K562 (cell line): Measurements from ENCODE around the gene WDR27. TPM values are rescaled to one million over a fixed set of nuclear protein-coding genes. Genes with fewer than 3 reads are reported as not detected.

Experiments
- ATAC-seq: fragments of 200-7000 bp; cut with Tn5 transposase; 3 replicates; pipeline ENCODE4 v1.9.1; 2020; ENCODE audit warnings: moderate library complexity
- BruUV-seq: library from RNA; stranded (reverse); fragments of 400-500 nt; replicated peaks from 2 replicates; lab custom pipeline; 2021; lab: Mats Ljungman, UMichigan
- CTCF ChIA-PET: fragments of 300-600 bp; formaldehyde crosslinking; extraction: SDS; loops from one replicate; lab custom pipeline; 2021; ENCODE audit warnings: low intra/inter-chr PET ratio; lab: Yijun Ruan, JAX
- POLR2A ChIA-PET: fragments of 300-600, 350-650 bp; sonication (Branson Sonifier 250); formaldehyde crosslinking; extraction: SDS; loops from one replicate; lab custom pipeline; 2021; ENCODE audit warnings: antibody characterized with exemption, inconsistent platforms; lab: Yijun Ruan, JAX
- DNase-seq, 4 experiments: peaks; one replicate each; pipeline versions ENCODE4 v3.0.0 to v3.0.0-alpha.2; 2011 to 2018; ENCODE audit warnings: low spot score in 3 of 4, mixed read lengths in 3 of 4; ENCODE audit errors: extremely low read depth in 1 of 4
- FAIRE-seq: peaks from 2 replicates; lab custom pipeline; 2011; peaks lifted over from hg19 to GRCh38; lab: Jason Lieb, UNC
- H2AFZ ChIP-seq: 2 replicates; pipeline ENCODE4 v1.6.0; 2011; ENCODE audit warnings: low read depth, low read length, control low read depth, inconsistent platforms
- H3K27ac ChIP-seq: fragments of 200-600 bp; 3 replicates; pipeline ENCODE4 v1.8.0; 2011; ENCODE audit warnings: low read depth, mild to moderate bottlenecking, control low read depth, inconsistent platforms, low read length, moderate library complexity, mixed read lengths; ENCODE audit errors: extremely low read depth
- H3K27me3 ChIP-seq, 2 experiments: fragments of 300-600 bp in 1 of 2; 2 replicates in 1 of 2; 3 replicates in 1 of 2; pipeline versions ENCODE4 v1.6.0 to v1.8.0; 2011; ENCODE audit warnings: inconsistent platforms in 2 of 2, low read length in 2 of 2, mild to moderate bottlenecking in 1 of 2, mixed read lengths in 1 of 2, moderate library complexity in 1 of 2; ENCODE audit not compliant: control insufficient read depth in 2 of 2, insufficient read depth in 2 of 2
- H3K36me3 ChIP-seq: fragments of 300-600 bp; 3 replicates; pipeline ENCODE4 v1.8.0; 2011; ENCODE audit warnings: mild to moderate bottlenecking, low read length, inconsistent platforms; ENCODE audit not compliant: control insufficient read depth, insufficient read depth
- H3K4me1 ChIP-seq, 2 experiments: fragments of 200-600 bp in 1 of 2; replicated peaks in 1 of 2; 2 replicates in 1 of 2; 3 replicates in 1 of 2; pipeline versions ENCODE4 v1.5.1 to v1.8.0; 2011; ENCODE audit warnings: inconsistent platforms in 2 of 2, low read length in 2 of 2, mild to moderate bottlenecking in 1 of 2, mixed read lengths in 1 of 2, moderate library complexity in 1 of 2; ENCODE audit not compliant: control insufficient read depth in 2 of 2, insufficient read depth in 2 of 2
- H3K4me2 ChIP-seq: 2 replicates; pipeline ENCODE4 v1.6.1; 2011; ENCODE audit warnings: low read length, control low read depth, inconsistent platforms, mixed read lengths; ENCODE audit not compliant: insufficient read depth
- H3K4me3 ChIP-seq: fragments of 200-600 bp; sonication (generic), shearing (Covaris generic); 2 replicates; pipeline ENCODE4 v1.5.1; 2016; ENCODE audit warnings: control low read depth, inconsistent platforms
- H3K79me2 ChIP-seq: fragments of 200-600 bp; 3 replicates; pipeline ENCODE4 v1.8.0; 2011; ENCODE audit warnings: low read length, inconsistent platforms; ENCODE audit not compliant: control insufficient read depth, insufficient read depth
- H3K9ac ChIP-seq, 2 experiments: 2 replicates each; pipeline versions ENCODE4 v1.6.0 to v1.6.1; 2011; ENCODE audit warnings: low read depth in 2 of 2, low read length in 2 of 2, control low read depth in 1 of 2, inconsistent platforms in 1 of 2, mild to moderate bottlenecking in 1 of 2, mixed read lengths in 1 of 2; ENCODE audit not compliant: insufficient read depth in 1 of 2
- H3K9me1 ChIP-seq: one replicate; pipeline ENCODE4 v1.6.0; 2011; ENCODE audit warnings: inconsistent platforms, mild to moderate bottlenecking, low read length, moderate library complexity; ENCODE audit not compliant: control insufficient read depth, insufficient read depth
- H3K9me3 ChIP-seq: replicated peaks from 2 replicates; pipeline ENCODE4 v1.5.1; 2011; ENCODE audit warnings: low read depth, low read length, inconsistent platforms; ENCODE audit not compliant: control insufficient read depth, insufficient read depth
- H4K20me1 ChIP-seq: replicated peaks from 2 replicates; pipeline ENCODE4 v1.6.1; 2011; ENCODE audit warnings: low read length, inconsistent platforms, mixed read lengths; ENCODE audit not compliant: control insufficient read depth, insufficient read depth
- ARID2 ChIP-seq: fragments of 450-650 bp; IDR thresholded peaks from 2 replicates; pipeline ENCODE4 v1.6.1; 2017; ENCODE audit warnings: antibody characterized with exemption, mild to moderate bottlenecking
- HMGXB4 ChIP-seq: sonication (generic); formaldehyde crosslinking; IDR thresholded peaks from 2 replicates; pipeline ENCODE4 v1.8.1; 2023; ENCODE audit warnings: mild to moderate bottlenecking, missing genetic modification reagents
- ILF3 ChIP-seq: fragments of 450-650 bp; IDR thresholded peaks from 2 replicates; pipeline ENCODE4 v1.6.1; 2018; ENCODE audit warnings: antibody characterized with exemption, mild to moderate bottlenecking, moderate library complexity, borderline replicate concordance
- NR1H2 ChIP-seq: sonication (generic); formaldehyde crosslinking; IDR thresholded peaks from 2 replicates; pipeline ENCODE4 v1.4.0; 2020; ENCODE audit warnings: mild to moderate bottlenecking, missing genetic modification reagents
- SIRT6 ChIP-seq: IDR thresholded peaks from one replicate; pipeline ENCODE4 v1.6.1; 2012; ENCODE audit warnings: low read depth, mild to moderate bottlenecking, control low read depth, inconsistent platforms, low read length, moderate library complexity
- SRF ChIP-seq, 2 experiments: fragments of 250-450, 450-650 bp in 1 of 2; sonication (Bioruptor Pico) in 1 of 2; sonication (generic) in 1 of 2; formaldehyde crosslinking; IDR thresholded peaks; 2 replicates each; pipeline versions ENCODE4 v1.5.0 to v1.5.1; 2020 to 2022; ENCODE audit warnings: mild to moderate bottlenecking in 1 of 2, missing genetic modification reagents in 1 of 2
- TBP ChIP-seq: optimal IDR thresholded peaks from 2 replicates; pipeline ENCODE3; 2011; ENCODE audit warnings: low read depth, low read length, improper control_type of control experiment
- ZNF184 ChIP-seq: sonication (generic); formaldehyde crosslinking; IDR thresholded peaks from 2 replicates; pipeline ENCODE4 v1.5.0; 2020; ENCODE audit warnings: missing genetic modification reagents
- WGBS: fragments of 100-300 bp; shearing (Covaris generic); methylation state at CpG from one replicate; pipeline ENCODE4 v1.1.6; 2016; ENCODE audit warnings: low coverage, mixed read lengths; ENCODE audit not compliant: insufficient coverage; ENCODE audit errors: missing lambda C conversion rate; 5-methylcytosine and 5-hydroxymethylcytosine counted together
- in situ Hi-C: fragments of 300-500 bp; cut with MboI; formaldehyde crosslinking; loops from 4 replicates; pipeline ENCODE4 v1.15.0; 2018; ENCODE audit warnings: inconsistent platforms, mixed read lengths
- intact Hi-C: fragments of 100-400 bp; cut with micrococcal nuclease; formaldehyde crosslinking; loops from 2 replicates; pipeline ENCODE4 v1.14.2; 2022
- polyA plus RNA-seq, 8 experiments: library from polyadenylated mRNA; depleted of rRNA in 4 of 8; stranded (reverse) in 5 of 8; unstranded in 3 of 8; fragments of >200 nt; fragmentation: Nextera tagmentation in 2 of 8; fragmentation: Illumina TruSeq in 1 of 8; extraction: Ambion mirVana in 2 of 8; extraction: Trizol in 1 of 8; gene quantifications; 2 replicates each; pipeline versions ENCODE4 v1.2.1 to v1.2.3, GENCODE V29; 2011 to 2014; ENCODE audit warnings: inconsistent platforms in 1 of 8, missing spikeins in 1 of 8
- total RNA-seq, 7 experiments: library from RNA; depleted of rRNA in 6 of 7; stranded (reverse); fragments of >200 nt in 6 of 7; fragmentation: Illumina TruSeq in 2 of 7; extraction: Trizol in 2 of 7; gene quantifications; 2 replicates each; pipeline versions ENCODE4 v1.2.1 to v1.2.3, GENCODE V29; 2011 to 2021; ENCODE audit warnings: low replicate concordance in 1 of 7

Gene WDR27
- total and polyA plus RNA-seq, 9 of the 15 experiments (the other 6 are each of a cell fraction or from before 2014, with no cell fraction given) = 4.3 to 77.2 (median 22.7) TPM

GRCh38 chr6:169591616-169592015 lies 110.2 kb downstream of the WDR27 start:
- H2AFZ ChIP-seq = no peak overlapping the region
- TF ChIP-seq ARID2 (no peak), NR1H2 (no peak), SIRT6 (no peak), HMGXB4 (CRISPR knock-in tag) (no peak), ILF3 (no peak), TBP (no peak), SRF (CRISPR knock-in tag; IDR thresholded peaks at IDR 0.05) (no peak), ZNF184 (CRISPR knock-in tag) (no peak)
- 31% methylated on average over 4 of the region's 4 CpGs for WGBS
- POLR2A ChIA-PET = interaction anchor here (0.7 to 0.9 kb wide), 2 partner anchors 9 to 104 kb away, joined by 3 read pairs; no protein-coding TSS in a partner anchor
- no peaks in the 10 kb centered on the region for H4K20me1 ChIP-seq
- no peak overlapping the region for H3K4me2 ChIP-seq
- H3K36me3 ChIP-seq = no peaks in the 10 kb centered on the region
- no peak overlapping the region for H3K27ac ChIP-seq
- H3K4me1 ChIP-seq = no peaks in the 10 kb centered on the region
- no peak for FAIRE-seq
- intact Hi-C loops (no loop called here), in situ Hi-C loops (no loop called here)
- no peaks in the 10 kb centered on the region; a peak in 1 of 5 replicates for H3K27me3 ChIP-seq
- no peak overlapping the region for H3K4me3 ChIP-seq
- H3K79me2 ChIP-seq = no peaks in the 10 kb centered on the region
- CTCF ChIA-PET = no interaction called here
- no peak for DNase-seq
- no peaks in the 10 kb centered on the region for H3K9me3 ChIP-seq
- H3K9me1 ChIP-seq = no peaks in the 10 kb centered on the region
- ATAC-seq = no peak
- H3K9ac ChIP-seq = no peak overlapping the region
- no TSS peak for BruUV-seq
